Vagina (tissue), 2 donors: ENCODE data around the gene RS1. TPM values are rescaled to one million over a fixed set of nuclear protein-coding genes. Genes with fewer than 3 reads are reported as not detected.
A peak's percentile ranks its signal among the peaks of the same experiment; 100 is the strongest.

Experiments used
- DNase-seq, 2 donors: peaks; one replicate each; pipeline ENCODE4 v3.0.0-alpha.2; 2017; ENCODE audit errors: extremely low spot score in 2 of 2
- H3K27ac ChIP-seq: fragments of 200-600 bp; sonication (generic); one replicate; pipeline ENCODE4 v1.5.1; 2019
- H3K27me3 ChIP-seq: fragments of 200-600 bp; sonication (generic); one replicate; pipeline ENCODE4 v1.5.1; 2019
- H3K36me3 ChIP-seq, 2 donors: fragments of 200-600 bp; sonication (generic); one replicate each; pipeline ENCODE4 v1.5.1; 2017 to 2019
- H3K4me1 ChIP-seq: fragments of 200-600 bp; sonication (generic); one replicate; pipeline ENCODE4 v1.5.1; 2019
- H3K4me3 ChIP-seq, 2 donors: fragments of 200-600 bp; sonication (generic); 1 replicate in 1 of 2; 2 replicates in 1 of 2; pipeline ENCODE4 v1.5.1; 2016 to 2019
- H3K9me3 ChIP-seq: fragments of 200-600 bp; sonication (generic); one replicate; pipeline ENCODE4 v1.5.1; 2019
- POLR2A ChIP-seq, 2 donors: fragments of 450-650 bp; IDR thresholded peaks; one replicate each; pipeline ENCODE4 v1.6.1; 2017; ENCODE audit warnings: antibody characterized with exemption in 2 of 2, mild to moderate bottlenecking in 2 of 2, moderate library complexity in 2 of 2
- POLR2AphosphoS5 ChIP-seq, 2 donors: sonication (generic); formaldehyde crosslinking; IDR thresholded peaks; one replicate each; pipeline ENCODE4 v1.9.0; 2017; ENCODE audit warnings: antibody characterized with exemption in 2 of 2, mild to moderate bottlenecking in 2 of 2, low read depth in 1 of 2; ENCODE audit not compliant: insufficient read depth in 1 of 2
- intact Hi-C: fragments of 100-400 bp; cut with DNase I; formaldehyde crosslinking; loops from one replicate; pipeline ENCODE4 v1.15.1; 2023
- total RNA-seq: library from RNA; depleted of rRNA; stranded (reverse); fragments of >200 nt; gene quantifications from one replicate; pipeline ENCODE4 v1.2.3, GENCODE V29; 2016
- TF ChIP-seq, protein P1 (sequence below), 3 experiments: fragments of 450-650 bp in 2 of 3; fragments of 200-600 bp in 1 of 3; sonication (generic) in 1 of 3; IDR thresholded peaks; one replicate each; pipeline ENCODE4 v1.5.1; 2017 to 2019; ENCODE audit warnings: antibody characterized with exemption in 3 of 3, mild to moderate bottlenecking in 2 of 3, moderate library complexity in 2 of 3

Gene RS1
- total RNA-seq, 1 donor from 2014 or later = not detected

DNA sequence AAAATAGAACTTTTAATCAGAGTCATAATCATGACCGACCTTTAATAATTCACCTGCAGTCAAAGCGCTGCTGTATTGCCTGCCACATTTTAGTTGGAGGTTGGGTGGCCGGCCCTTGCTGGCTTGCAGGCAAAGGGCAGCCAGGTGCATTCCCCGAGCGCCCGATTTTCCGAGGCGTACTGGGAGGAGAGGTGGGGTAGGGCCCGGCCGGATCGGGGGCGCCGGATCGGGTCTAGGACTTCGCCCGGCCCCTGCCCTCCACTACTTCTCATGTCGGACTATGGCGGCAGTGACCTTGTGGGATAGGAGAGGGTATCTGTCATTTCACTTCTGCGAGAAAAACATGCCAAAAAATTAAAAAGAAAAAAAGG is 2.5 kb upstream of the RS1 start:
- Histone ChIP-seq H3K27me3 (no peaks in the 10 kb centered on the region), H3K9me3 (no peaks in the 10 kb centered on the region), H3K4me3 (peak overlapping the region; percentile 51 to 53), H3K27ac (peak overlapping the region; percentile 71), H3K36me3 (no peaks in the 10 kb centered on the region), H3K4me1 (no peaks in the 10 kb centered on the region)
- TF ChIP-seq, protein P1, sequence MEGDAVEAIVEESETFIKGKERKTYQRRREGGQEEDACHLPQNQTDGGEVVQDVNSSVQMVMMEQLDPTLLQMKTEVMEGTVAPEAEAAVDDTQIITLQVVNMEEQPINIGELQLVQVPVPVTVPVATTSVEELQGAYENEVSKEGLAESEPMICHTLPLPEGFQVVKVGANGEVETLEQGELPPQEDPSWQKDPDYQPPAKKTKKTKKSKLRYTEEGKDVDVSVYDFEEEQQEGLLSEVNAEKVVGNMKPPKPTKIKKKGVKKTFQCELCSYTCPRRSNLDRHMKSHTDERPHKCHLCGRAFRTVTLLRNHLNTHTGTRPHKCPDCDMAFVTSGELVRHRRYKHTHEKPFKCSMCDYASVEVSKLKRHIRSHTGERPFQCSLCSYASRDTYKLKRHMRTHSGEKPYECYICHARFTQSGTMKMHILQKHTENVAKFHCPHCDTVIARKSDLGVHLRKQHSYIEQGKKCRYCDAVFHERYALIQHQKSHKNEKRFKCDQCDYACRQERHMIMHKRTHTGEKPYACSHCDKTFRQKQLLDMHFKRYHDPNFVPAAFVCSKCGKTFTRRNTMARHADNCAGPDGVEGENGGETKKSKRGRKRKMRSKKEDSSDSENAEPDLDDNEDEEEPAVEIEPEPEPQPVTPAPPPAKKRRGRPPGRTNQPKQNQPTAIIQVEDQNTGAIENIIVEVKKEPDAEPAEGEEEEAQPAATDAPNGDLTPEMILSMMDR (IDR thresholded peaks at IDR 0.05) = no peak
- TF ChIP-seq POLR2AphosphoS5 (IDR thresholded peaks at IDR 0.05; ENCODE audit: insufficient read depth in 1 of 2, low read depth in 1 of 2) (no peak), POLR2A (IDR thresholded peaks at IDR 0.05) (no peak)
- no peak for DNase-seq
- intact Hi-C loops = no loop called here

DNA sequence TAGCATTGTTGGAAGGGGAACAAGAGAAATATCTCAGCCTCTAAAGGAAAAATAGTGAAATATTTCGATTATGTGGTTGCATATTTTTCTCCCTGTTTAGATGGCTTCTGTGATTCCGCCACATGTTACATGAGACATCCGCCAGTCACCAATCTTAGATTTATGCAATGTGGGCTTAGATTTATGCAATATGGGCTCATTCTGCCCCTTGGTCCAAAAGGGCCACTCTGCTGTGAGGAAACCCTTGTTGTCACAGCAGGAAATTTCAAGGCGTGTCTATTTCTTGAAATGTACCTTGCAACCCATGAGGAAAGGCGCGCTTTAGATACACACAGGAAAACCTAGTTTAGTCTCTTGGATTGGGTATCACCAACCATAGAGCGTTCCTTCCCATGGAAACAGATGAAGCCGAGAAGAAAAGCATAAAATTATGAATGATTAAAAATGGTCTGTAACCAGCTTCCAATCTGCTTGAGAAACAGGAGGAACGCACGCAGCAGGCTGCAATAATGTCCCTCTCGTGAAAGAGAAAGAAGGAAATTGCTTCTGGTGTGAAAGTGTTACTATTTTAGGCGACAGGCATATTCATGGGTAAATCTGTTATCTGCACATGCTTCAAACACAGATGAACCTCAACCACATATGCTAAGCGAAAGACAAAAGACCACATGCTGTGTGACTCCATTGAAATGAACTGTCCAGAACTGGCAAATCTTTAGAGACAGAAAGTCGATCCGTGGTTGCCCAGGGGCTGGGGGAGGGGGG is 3.7 kb downstream of the RS1 start:
- Histone ChIP-seq H3K4me3 (no peak overlapping the region), H3K9me3 (no peaks in the 10 kb centered on the region), H3K36me3 (no peaks in the 10 kb centered on the region), H3K27me3 (no peaks in the 10 kb centered on the region), H3K27ac (no peak overlapping the region), H3K4me1 (no peaks in the 10 kb centered on the region)
- no peak for DNase-seq
- intact Hi-C loops = no loop called here
- TF ChIP-seq, protein P1 (IDR thresholded peaks at IDR 0.05) = no peak
- TF ChIP-seq POLR2A (IDR thresholded peaks at IDR 0.05) (no peak), POLR2AphosphoS5 (IDR thresholded peaks at IDR 0.05; ENCODE audit: insufficient read depth in 1 of 2, low read depth in 1 of 2) (no peak)

DNA sequence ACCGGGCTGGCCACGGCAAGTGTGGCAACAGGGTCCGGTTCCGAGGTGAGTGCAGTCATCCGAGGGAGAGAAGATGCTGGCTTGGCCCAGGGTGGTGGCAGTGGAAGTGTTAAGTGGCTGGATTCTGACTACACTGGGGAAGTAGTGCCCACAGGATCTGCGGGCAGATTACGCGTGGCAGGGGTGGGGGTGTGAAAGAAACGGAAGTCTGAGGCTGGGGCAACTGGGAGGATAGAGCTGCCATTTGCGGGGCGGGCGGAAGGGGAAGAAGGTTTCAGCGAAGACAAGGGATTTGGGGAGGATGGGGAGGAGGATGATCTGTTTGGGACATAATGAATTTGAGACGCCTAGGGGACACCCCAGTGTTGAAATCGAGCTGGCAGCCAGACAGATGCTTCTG is 5.3 kb downstream of the RS1 start:
- Histone ChIP-seq H3K36me3 (no peaks in the 10 kb centered on the region), H3K4me1 (no peaks in the 10 kb centered on the region), H3K4me3 (no peak overlapping the region), H3K27me3 (no peaks in the 10 kb centered on the region), H3K9me3 (no peaks in the 10 kb centered on the region), H3K27ac (no peak overlapping the region)
- no peak for DNase-seq
- intact Hi-C loops = no loop called here
- TF ChIP-seq, protein P1 (IDR thresholded peaks at IDR 0.05) = no peak

DNA sequence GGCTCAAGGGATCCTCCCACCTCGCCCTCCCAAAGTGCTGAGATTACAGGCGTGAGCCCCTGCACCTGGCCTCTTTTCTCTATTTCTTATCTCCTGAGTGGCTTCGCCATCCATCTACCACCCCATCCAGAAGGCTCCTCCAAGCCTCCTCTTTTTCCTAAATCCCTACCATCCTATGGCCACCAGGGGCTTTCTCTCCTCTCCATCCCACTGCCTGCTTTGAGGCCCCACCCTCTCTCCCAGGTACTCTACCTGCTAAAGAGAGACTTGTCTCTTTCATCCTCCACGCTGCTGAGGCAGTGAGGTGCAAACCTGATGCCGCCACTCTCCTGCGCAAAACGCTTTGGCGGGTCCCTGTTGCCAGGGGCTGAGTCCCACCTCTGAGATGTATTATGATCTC is 7.0 kb downstream of the RS1 start:
- TF ChIP-seq POLR2AphosphoS5 (IDR thresholded peaks at IDR 0.05; ENCODE audit: insufficient read depth in 1 of 2, low read depth in 1 of 2) = no peak
- TF ChIP-seq, protein P1 (IDR thresholded peaks at IDR 0.05) = no peak
- TF ChIP-seq POLR2A (IDR thresholded peaks at IDR 0.05) = no peak
- Histone ChIP-seq H3K36me3 (no peaks in the 10 kb centered on the region), H3K27ac (no peak overlapping the region), H3K9me3 (no peaks in the 10 kb centered on the region), H3K4me1 (no peaks in the 10 kb centered on the region), H3K4me3 (no peak overlapping the region), H3K27me3 (no peaks in the 10 kb centered on the region)
- no peak for DNase-seq
- intact Hi-C loops = no loop called here

DNA sequence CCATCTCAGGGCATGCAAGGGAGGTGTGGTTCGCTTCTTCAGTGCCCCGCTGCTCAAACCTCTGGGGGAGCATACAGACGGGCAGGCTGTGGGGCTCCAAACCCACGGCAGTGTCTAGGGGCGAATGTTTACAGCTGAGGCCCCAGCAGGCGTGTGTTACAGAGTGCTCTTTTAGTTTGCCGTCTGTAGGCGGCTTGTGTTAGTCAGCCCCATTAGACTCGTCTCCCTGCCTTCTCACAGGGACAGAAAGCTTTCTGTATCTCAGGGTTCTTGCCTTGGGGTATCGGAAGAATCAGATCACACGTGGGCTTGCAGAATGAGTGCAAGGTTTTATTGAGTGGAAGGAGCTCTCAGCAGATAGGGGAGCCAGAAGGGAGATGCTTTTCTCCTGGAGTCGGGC is 10.6 kb downstream of the RS1 start:
- Histone ChIP-seq H3K27ac (no peak overlapping the region), H3K9me3 (no peaks in the 10 kb centered on the region), H3K4me1 (no peaks in the 10 kb centered on the region), H3K36me3 (no peaks in the 10 kb centered on the region), H3K4me3 (no peak overlapping the region), H3K27me3 (no peaks in the 10 kb centered on the region)
- DNase-seq = no peak
- TF ChIP-seq, protein P1 (IDR thresholded peaks at IDR 0.05) = no peak
- TF ChIP-seq POLR2A (IDR thresholded peaks at IDR 0.05) (no peak), POLR2AphosphoS5 (IDR thresholded peaks at IDR 0.05; ENCODE audit: insufficient read depth in 1 of 2, low read depth in 1 of 2) (no peak)
- intact Hi-C loops = no loop called here
